HL-60 (cell line): ENCODE measurements around the gene ZC3H12C.

Experiments used
- DNase-seq, 2 experiments: peaks; one replicate each; pipeline ENCODE4 v3.0.0-alpha.2; 2010 to 2020; ENCODE audit warnings: low read depth in 1 of 2, low spot score in 1 of 2
- H3K27ac ChIP-seq: fragments of 250-450 bp; sonication (Bioruptor Pico); replicated peaks from 2 replicates; pipeline ENCODE4 v1.5.1; 2020; ENCODE audit warnings: mild to moderate bottlenecking, moderate library complexity
- H3K27me3 ChIP-seq: fragments of 250-450 bp; sonication (Bioruptor Pico); 2 replicates; pipeline ENCODE4 v1.5.1; 2021; ENCODE audit warnings: mild to moderate bottlenecking, moderate library complexity; ENCODE audit not compliant: insufficient read depth, poor library complexity, severe bottlenecking
- H3K4me3 ChIP-seq: replicated peaks from 2 replicates; pipeline ENCODE4 v1.5.1; 2011; ENCODE audit warnings: mild to moderate bottlenecking, control low read depth, low read length; ENCODE audit not compliant: insufficient read depth
- GABPA ChIP-seq: IDR thresholded peaks from 2 replicates; pipeline ENCODE4 v1.6.1; 2012; ENCODE audit warnings: low read depth
- POLR2AphosphoS5 ChIP-seq: IDR thresholded peaks from 2 replicates; pipeline ENCODE4 v1.6.1; 2012; ENCODE audit warnings: low read depth
- SPI1 ChIP-seq: IDR thresholded peaks from 2 replicates; pipeline ENCODE4 v1.6.1; 2012; ENCODE audit warnings: low read depth, mild to moderate bottlenecking, borderline replicate concordance
- TF ChIP-seq, protein P1 (sequence below): IDR thresholded peaks from 2 replicates; pipeline ENCODE4 v1.6.1; 2012; ENCODE audit warnings: low read depth; ENCODE audit not compliant: insufficient replicate concordance
- TF ChIP-seq, protein P2 (sequence below): IDR thresholded peaks from one replicate; pipeline ENCODE4 v1.5.1; 2011; ENCODE audit warnings: low read length, control low read depth, inconsistent platforms; ENCODE audit not compliant: insufficient read depth

Gene ZC3H12C

GRCh38 chr11:110081462-110082376 lies 11.5 kb upstream of the ZC3H12C start:
- H3K4me3 ChIP-seq = no peak overlapping the region
- TF ChIP-seq, protein P1, sequence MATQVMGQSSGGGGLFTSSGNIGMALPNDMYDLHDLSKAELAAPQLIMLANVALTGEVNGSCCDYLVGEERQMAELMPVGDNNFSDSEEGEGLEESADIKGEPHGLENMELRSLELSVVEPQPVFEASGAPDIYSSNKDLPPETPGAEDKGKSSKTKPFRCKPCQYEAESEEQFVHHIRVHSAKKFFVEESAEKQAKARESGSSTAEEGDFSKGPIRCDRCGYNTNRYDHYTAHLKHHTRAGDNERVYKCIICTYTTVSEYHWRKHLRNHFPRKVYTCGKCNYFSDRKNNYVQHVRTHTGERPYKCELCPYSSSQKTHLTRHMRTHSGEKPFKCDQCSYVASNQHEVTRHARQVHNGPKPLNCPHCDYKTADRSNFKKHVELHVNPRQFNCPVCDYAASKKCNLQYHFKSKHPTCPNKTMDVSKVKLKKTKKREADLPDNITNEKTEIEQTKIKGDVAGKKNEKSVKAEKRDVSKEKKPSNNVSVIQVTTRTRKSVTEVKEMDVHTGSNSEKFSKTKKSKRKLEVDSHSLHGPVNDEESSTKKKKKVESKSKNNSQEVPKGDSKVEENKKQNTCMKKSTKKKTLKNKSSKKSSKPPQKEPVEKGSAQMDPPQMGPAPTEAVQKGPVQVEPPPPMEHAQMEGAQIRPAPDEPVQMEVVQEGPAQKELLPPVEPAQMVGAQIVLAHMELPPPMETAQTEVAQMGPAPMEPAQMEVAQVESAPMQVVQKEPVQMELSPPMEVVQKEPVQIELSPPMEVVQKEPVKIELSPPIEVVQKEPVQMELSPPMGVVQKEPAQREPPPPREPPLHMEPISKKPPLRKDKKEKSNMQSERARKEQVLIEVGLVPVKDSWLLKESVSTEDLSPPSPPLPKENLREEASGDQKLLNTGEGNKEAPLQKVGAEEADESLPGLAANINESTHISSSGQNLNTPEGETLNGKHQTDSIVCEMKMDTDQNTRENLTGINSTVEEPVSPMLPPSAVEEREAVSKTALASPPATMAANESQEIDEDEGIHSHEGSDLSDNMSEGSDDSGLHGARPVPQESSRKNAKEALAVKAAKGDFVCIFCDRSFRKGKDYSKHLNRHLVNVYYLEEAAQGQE = no peak
- TF ChIP-seq, protein P2, sequence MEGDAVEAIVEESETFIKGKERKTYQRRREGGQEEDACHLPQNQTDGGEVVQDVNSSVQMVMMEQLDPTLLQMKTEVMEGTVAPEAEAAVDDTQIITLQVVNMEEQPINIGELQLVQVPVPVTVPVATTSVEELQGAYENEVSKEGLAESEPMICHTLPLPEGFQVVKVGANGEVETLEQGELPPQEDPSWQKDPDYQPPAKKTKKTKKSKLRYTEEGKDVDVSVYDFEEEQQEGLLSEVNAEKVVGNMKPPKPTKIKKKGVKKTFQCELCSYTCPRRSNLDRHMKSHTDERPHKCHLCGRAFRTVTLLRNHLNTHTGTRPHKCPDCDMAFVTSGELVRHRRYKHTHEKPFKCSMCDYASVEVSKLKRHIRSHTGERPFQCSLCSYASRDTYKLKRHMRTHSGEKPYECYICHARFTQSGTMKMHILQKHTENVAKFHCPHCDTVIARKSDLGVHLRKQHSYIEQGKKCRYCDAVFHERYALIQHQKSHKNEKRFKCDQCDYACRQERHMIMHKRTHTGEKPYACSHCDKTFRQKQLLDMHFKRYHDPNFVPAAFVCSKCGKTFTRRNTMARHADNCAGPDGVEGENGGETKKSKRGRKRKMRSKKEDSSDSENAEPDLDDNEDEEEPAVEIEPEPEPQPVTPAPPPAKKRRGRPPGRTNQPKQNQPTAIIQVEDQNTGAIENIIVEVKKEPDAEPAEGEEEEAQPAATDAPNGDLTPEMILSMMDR = no peak
- TF ChIP-seq POLR2AphosphoS5 = no peak
- no peak for TF ChIP-seq GABPA
- no peak for TF ChIP-seq SPI1
- DNase-seq = no peak
- no peaks in the 10 kb centered on the region for H3K27me3 ChIP-seq
- no peak overlapping the region for H3K27ac ChIP-seq

GRCh38 chr11:110082899-110083298 lies 10.3 kb upstream of the ZC3H12C start:
- no peak for TF ChIP-seq GABPA
- TF ChIP-seq POLR2AphosphoS5 = no peak
- TF ChIP-seq, protein P2 = no peak
- TF ChIP-seq, protein P1 = no peak
- no peak for TF ChIP-seq SPI1
- no peaks in the 10 kb centered on the region for H3K27me3 ChIP-seq
- no peak overlapping the region for H3K27ac ChIP-seq
- H3K4me3 ChIP-seq = no peak overlapping the region
- no peak for DNase-seq

- no peak overlapping the region for H3K27ac ChIP-seq
- peaks cover 2% of the 10 kb centered on the region for H3K27me3 ChIP-seq
- no peak for TF ChIP-seq POLR2AphosphoS5
- TF ChIP-seq GABPA = no peak
- TF ChIP-seq, protein P1 = no peak
- no peak for TF ChIP-seq SPI1
- TF ChIP-seq, protein P2 = no peak
- DNase-seq = no peak
- H3K4me3 ChIP-seq = no peak overlapping the region
These were observed 7.8 kb upstream of the ZC3H12C start for GRCh38 chr11:110085255-110085838.
